Uterus (tissue), 2 donors: ENCODE results near the gene FAM181A.

Experiments used
- CTCF ChIP-seq, 4 experiments: fragments of 200-600 bp in 2 of 4; fragments of 450-650 bp in 2 of 4; sonication (generic) in 2 of 4; IDR thresholded peaks; one replicate each; pipeline ENCODE4 v1.5.1; 2016 to 2019; ENCODE audit warnings: antibody characterized with exemption in 4 of 4, mild to moderate bottlenecking in 2 of 4, moderate library complexity in 1 of 4
- POLR2A ChIP-seq, 2 donors: fragments of 450-650 bp; IDR thresholded peaks; one replicate each; pipeline ENCODE4 v1.6.1; 2016; ENCODE audit warnings: antibody characterized with exemption in 2 of 2, mild to moderate bottlenecking in 1 of 2, moderate library complexity in 1 of 2

- TF ChIP-seq CTCF (IDR thresholded peaks at IDR 0.05) (no peak), POLR2A (IDR thresholded peaks at IDR 0.05) (no peak)
These were observed 46.5 kb downstream of the FAM181A start for GRCh38 chr14:93973607-93974006.
